Activated B cell treated with CpG ODN at 0.5 μM for 24 hours (primary cell): ENCODE results near the gene MAP1B. TPM values are rescaled to one million over a fixed set of nuclear protein-coding genes. Genes with fewer than 3 reads are reported as not detected.

ENCODE experiments used
- ATAC-seq: fragments of 200-7000 bp; cut with Tn5 transposase; one replicate; pipeline ENCODE4 v1.10.0; 2021; ENCODE audit warnings: low read depth, mild to moderate bottlenecking, moderate library complexity
- CTCF ChIA-PET: fragments of 350-600 bp; sonication (Branson Sonifier 250); formaldehyde crosslinking; loops from one replicate; lab custom pipeline; 2021; ENCODE audit warnings: antibody characterized with exemption; lab: Charles Lee
- POLR2A ChIA-PET: fragments of 350-600 bp; sonication (Branson Sonifier 250); formaldehyde crosslinking; loops from one replicate; lab custom pipeline; 2021; ENCODE audit warnings: antibody characterized with exemption; lab: Charles Lee
- DNase-seq: peaks from one replicate; pipeline ENCODE4 v3.0.0; 2022
- H3K27ac Mint-ChIP-seq: one replicate; pipeline ENCODE4 v1.8.0; 2020; ENCODE audit warnings: mixed read lengths
- H3K27me3 Mint-ChIP-seq: one replicate; pipeline ENCODE4 v1.8.0; 2021; ENCODE audit warnings: mixed read lengths
- H3K36me3 Mint-ChIP-seq: one replicate; pipeline ENCODE4 v1.8.0; 2021; ENCODE audit warnings: low read depth, mixed read lengths
- H3K4me1 Mint-ChIP-seq: one replicate; pipeline ENCODE4 v1.8.0; 2021; ENCODE audit warnings: mixed read lengths
- H3K4me3 Mint-ChIP-seq: one replicate; pipeline ENCODE4 v1.8.0; 2020; ENCODE audit warnings: mild to moderate bottlenecking, mixed read lengths
- H3K9me3 Mint-ChIP-seq: one replicate; pipeline ENCODE4 v1.8.0; 2020; ENCODE audit warnings: mixed read lengths
- CTCF ChIP-seq: fragments of 200-600 bp; IDR thresholded peaks from one replicate; pipeline ENCODE4 v1.8.0; 2022; ENCODE audit warnings: antibody characterized with exemption, mild to moderate bottlenecking
- intact Hi-C: fragments of 100-400 bp; cut with micrococcal nuclease; formaldehyde crosslinking; loops from one replicate; pipeline ENCODE4 v1.15.1; 2024
- total RNA-seq: library from RNA; stranded (reverse); gene quantifications from 2 replicates; pipeline ENCODE4 v1.2.3, GENCODE V29; 2022

MAP1B gene
- total RNA-seq, 1 donor from 2014 or later = 0.09 TPM

- no peaks in the 10 kb centered on the region for H3K9me3 Mint-ChIP-seq
- CTCF ChIA-PET = no interaction called here
- no peaks in the 10 kb centered on the region for H3K36me3 Mint-ChIP-seq
- POLR2A ChIA-PET = no interaction called here
- no peak for ATAC-seq
- no peaks in the 10 kb centered on the region for H3K4me1 Mint-ChIP-seq
- no peak for TF ChIP-seq CTCF
- no peak for DNase-seq
- H3K4me3 Mint-ChIP-seq = no peak overlapping the region
- H3K27me3 Mint-ChIP-seq = peaks cover 38% of the 10 kb centered on the region
- intact Hi-C loops = no loop called here
- H3K27ac Mint-ChIP-seq = no peak overlapping the region
Observed at GRCh38 chr5:72096602-72097188, 10.6 kb upstream of the MAP1B start.

GRCh38 chr5:72101828-72102227 is 5.4 kb upstream of the MAP1B start:
- no peaks in the 10 kb centered on the region for H3K36me3 Mint-ChIP-seq
- intact Hi-C loops = no loop called here
- CTCF ChIA-PET = no interaction called here
- H3K4me1 Mint-ChIP-seq = peaks cover 4% of the 10 kb centered on the region
- no peak for ATAC-seq
- POLR2A ChIA-PET = no interaction called here
- no peak for TF ChIP-seq CTCF
- H3K27ac Mint-ChIP-seq = no peak overlapping the region
- peaks cover 38% of the 10 kb centered on the region for H3K27me3 Mint-ChIP-seq
- no peaks in the 10 kb centered on the region for H3K9me3 Mint-ChIP-seq
- H3K4me3 Mint-ChIP-seq = no peak overlapping the region
- no peak for DNase-seq

- TF ChIP-seq CTCF = no peak
- intact Hi-C loops = no loop called here
- Mint-ChIP-seq H3K27ac (no peak overlapping the region), H3K4me3 (peak overlapping the region; percentile 50), H3K9me3 (no peaks in the 10 kb centered on the region), H3K27me3 (peaks cover 47% of the 10 kb centered on the region), H3K36me3 (no peaks in the 10 kb centered on the region), H3K4me1 (peaks cover 19% of the 10 kb centered on the region)
- ATAC-seq (no peak), DNase-seq (no peak)
- CTCF ChIA-PET = no interaction called here
- POLR2A ChIA-PET = no interaction called here
Observed at GRCh38 chr5:72106817-72107130, 501 bp upstream of the MAP1B start.

GRCh38 chr5:72107901-72108201 is 576 bp downstream of the MAP1B start:
- TF ChIP-seq CTCF = no peak
- POLR2A ChIA-PET = no interaction called here
- DNase-seq = no peak
- CTCF ChIA-PET = no interaction called here
- H3K9me3 Mint-ChIP-seq = no peaks in the 10 kb centered on the region
- no peaks in the 10 kb centered on the region for H3K36me3 Mint-ChIP-seq
- peaks cover 19% of the 10 kb centered on the region for H3K4me1 Mint-ChIP-seq
- ATAC-seq = no peak
- H3K27me3 Mint-ChIP-seq = peaks cover 53% of the 10 kb centered on the region
- peak overlapping the region; percentile 41 for H3K4me3 Mint-ChIP-seq
- intact Hi-C loops = no loop called here
- H3K27ac Mint-ChIP-seq = no peak overlapping the region

GRCh38 chr5:72108202-72109061 is 1.2 kb downstream of the MAP1B start:
- intact Hi-C loops = no loop called here
- H3K4me3 Mint-ChIP-seq = peak overlapping the region; percentile 71

More at GRCh38 chr5:72108202-72109061, 1.2 kb downstream of the MAP1B start:
- no peaks in the 10 kb centered on the region for H3K9me3 Mint-ChIP-seq
- TF ChIP-seq CTCF = no peak
- ATAC-seq (no peak), DNase-seq (no peak)
- CTCF ChIA-PET = no interaction called here
- peaks cover 51% of the 10 kb centered on the region for H3K27me3 Mint-ChIP-seq
- POLR2A ChIA-PET = no interaction called here
- peaks cover 19% of the 10 kb centered on the region for H3K4me1 Mint-ChIP-seq
- H3K27ac Mint-ChIP-seq = no peak overlapping the region
- H3K36me3 Mint-ChIP-seq = no peaks in the 10 kb centered on the region
